Smooth muscle cell (in vitro differentiated cells): ENCODE data around the gene L3MBTL4. TPM values are rescaled to one million over a fixed set of nuclear protein-coding genes. Genes with fewer than 3 reads are reported as not detected.

Experiments
- DNase-seq: peaks from one replicate; lab custom pipeline; 2025; ENCODE audit not compliant: unreplicated experiment; lab: John Stamatoyannopoulos, UW
- H2AFZ ChIP-seq: fragments of 200-600 bp; sonication (generic); 2 replicates; pipeline ENCODE4 v1.6.0; 2016; ENCODE audit warnings: antibody characterized with exemption, low read depth, mild to moderate bottlenecking
- H3F3A ChIP-seq: fragments of 200-600 bp; sonication (generic); 2 replicates; pipeline ENCODE4 v1.6.0; 2017; ENCODE audit warnings: antibody characterized with exemption, low read depth
- H3K27ac ChIP-seq: fragments of 200-600 bp; sonication (generic); 2 replicates; pipeline ENCODE4 v1.5.1; 2016; ENCODE audit warnings: low read depth, mild to moderate bottlenecking
- H3K27me3 ChIP-seq: fragments of 200-600 bp; sonication (generic); 2 replicates; pipeline ENCODE4 v1.6.1; 2016; ENCODE audit warnings: low read depth, mild to moderate bottlenecking
- H3K36me3 ChIP-seq: fragments of 200-600 bp; sonication (generic); 2 replicates; pipeline ENCODE4 v1.5.1; 2016; ENCODE audit warnings: low read depth
- H3K4me1 ChIP-seq: fragments of 200-600 bp; sonication (generic); 2 replicates; pipeline ENCODE4 v1.5.1; 2016; ENCODE audit warnings: low read depth
- H3K4me2 ChIP-seq: fragments of 200-600 bp; sonication (generic); 2 replicates; pipeline ENCODE4 v1.6.0; 2016; ENCODE audit warnings: mild to moderate bottlenecking
- H3K4me3 ChIP-seq: fragments of 200-600 bp; sonication (generic); 2 replicates; pipeline ENCODE4 v1.5.1; 2016; ENCODE audit warnings: mild to moderate bottlenecking
- H3K79me2 ChIP-seq: fragments of 200-600 bp; sonication (generic); 2 replicates; pipeline ENCODE4 v1.6.0; 2016; ENCODE audit warnings: low read depth, mild to moderate bottlenecking
- H3K9ac ChIP-seq: fragments of 200-600 bp; sonication (generic); 2 replicates; pipeline ENCODE4 v1.6.0; 2016; ENCODE audit warnings: low read depth
- H3K9me3 ChIP-seq: fragments of 200-600 bp; sonication (generic); replicated peaks from 2 replicates; pipeline ENCODE4 v1.5.1; 2016; ENCODE audit warnings: low read depth
- H4K20me1 ChIP-seq: fragments of 200-600 bp; sonication (generic); 2 replicates; pipeline ENCODE4 v1.6.0; 2016; ENCODE audit warnings: low read depth
- WGBS: methylation state at CpG from one replicate; pipeline ENCODE4 v1.1.7; 2016; ENCODE audit warnings: low lambda C conversion rate; 5-methylcytosine and 5-hydroxymethylcytosine counted together
- polyA plus RNA-seq: library from polyadenylated mRNA; unstranded; fragments of >200 nt; fragmentation: Nextera tagmentation; extraction: Ambion mirVana; gene quantifications from 2 replicates; pipeline ENCODE4 v1.2.1, GENCODE V29; 2016
- total RNA-seq: library from RNA; depleted of rRNA; stranded (reverse); fragments of >200 nt; gene quantifications from 2 replicates; pipeline ENCODE4 v1.2.3, GENCODE V29; 2014
- TF ChIP-seq, protein P1 (sequence below): fragments of 200-600 bp; sonication (generic); IDR thresholded peaks from 2 replicates; pipeline ENCODE4 v1.5.1; 2017; ENCODE audit warnings: borderline replicate concordance, mild to moderate bottlenecking, antibody characterized with exemption; ENCODE audit not compliant: insufficient read depth, poor library complexity, severe bottlenecking

L3MBTL4 gene
- total and polyA plus RNA-seq, 2 experiments from 2014 or later: 3.4 TPM; not detected in 1

DNA sequence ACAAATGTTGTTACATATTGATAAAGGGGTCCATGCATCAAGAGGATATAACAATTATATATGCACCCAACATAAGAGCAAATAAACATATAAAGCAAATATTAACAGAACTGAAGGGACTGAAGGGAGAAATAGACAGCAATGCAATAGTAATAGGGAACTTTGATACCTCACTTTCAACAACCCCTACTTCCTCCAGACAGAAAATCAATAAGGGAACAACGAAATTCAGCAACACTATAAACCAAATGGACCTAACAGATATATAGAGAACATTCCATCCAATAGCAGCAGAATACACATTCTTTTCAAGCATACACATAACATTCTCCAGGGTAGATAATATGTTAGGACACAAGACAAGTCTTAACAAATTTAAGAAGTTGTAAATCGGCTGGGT lies 71.7 kb downstream of the L3MBTL4 start:
- H3K27me3 ChIP-seq: no peaks in the 10 kb centered on the region
- no peak overlapping the region for H3K4me2 ChIP-seq
- no peak overlapping the region for H3K9ac ChIP-seq
- TF ChIP-seq, protein P1, sequence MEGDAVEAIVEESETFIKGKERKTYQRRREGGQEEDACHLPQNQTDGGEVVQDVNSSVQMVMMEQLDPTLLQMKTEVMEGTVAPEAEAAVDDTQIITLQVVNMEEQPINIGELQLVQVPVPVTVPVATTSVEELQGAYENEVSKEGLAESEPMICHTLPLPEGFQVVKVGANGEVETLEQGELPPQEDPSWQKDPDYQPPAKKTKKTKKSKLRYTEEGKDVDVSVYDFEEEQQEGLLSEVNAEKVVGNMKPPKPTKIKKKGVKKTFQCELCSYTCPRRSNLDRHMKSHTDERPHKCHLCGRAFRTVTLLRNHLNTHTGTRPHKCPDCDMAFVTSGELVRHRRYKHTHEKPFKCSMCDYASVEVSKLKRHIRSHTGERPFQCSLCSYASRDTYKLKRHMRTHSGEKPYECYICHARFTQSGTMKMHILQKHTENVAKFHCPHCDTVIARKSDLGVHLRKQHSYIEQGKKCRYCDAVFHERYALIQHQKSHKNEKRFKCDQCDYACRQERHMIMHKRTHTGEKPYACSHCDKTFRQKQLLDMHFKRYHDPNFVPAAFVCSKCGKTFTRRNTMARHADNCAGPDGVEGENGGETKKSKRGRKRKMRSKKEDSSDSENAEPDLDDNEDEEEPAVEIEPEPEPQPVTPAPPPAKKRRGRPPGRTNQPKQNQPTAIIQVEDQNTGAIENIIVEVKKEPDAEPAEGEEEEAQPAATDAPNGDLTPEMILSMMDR: no peak
- DNase-seq: no peak
- H3K27ac ChIP-seq: no peak overlapping the region
- H4K20me1 ChIP-seq: no peaks in the 10 kb centered on the region
- 96% methylated on average over 2 of the region's 2 CpGs for WGBS
- H2AFZ ChIP-seq: no peak overlapping the region
- no peaks in the 10 kb centered on the region for H3K79me2 ChIP-seq
- no peaks in the 10 kb centered on the region for H3K9me3 ChIP-seq
- no peaks in the 10 kb centered on the region for H3K4me1 ChIP-seq
- H3K36me3 ChIP-seq: no peaks in the 10 kb centered on the region
- H3F3A ChIP-seq: no peaks in the 10 kb centered on the region
- H3K4me3 ChIP-seq: no peak overlapping the region

DNA sequence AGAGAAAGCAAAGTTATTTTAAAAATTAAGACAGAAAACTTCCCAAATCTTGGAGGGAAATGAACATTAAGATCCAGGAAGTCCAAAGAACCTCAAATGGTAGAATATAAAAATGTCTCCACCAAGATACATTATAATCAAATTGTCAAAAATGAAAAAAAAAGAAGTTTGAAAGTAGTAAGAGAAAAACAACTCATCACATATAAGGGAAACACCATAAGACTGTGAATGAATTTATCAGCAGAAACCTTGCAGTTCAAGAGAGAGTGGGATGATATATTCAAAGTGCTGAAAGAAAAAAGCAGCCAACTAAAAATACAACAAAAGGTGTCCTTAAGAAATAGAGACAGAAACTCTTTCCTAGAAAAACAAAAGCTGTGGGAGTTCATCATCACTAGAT lies 73.0 kb downstream of the L3MBTL4 start:
- Histone ChIP-seq H3K79me2 (no peaks in the 10 kb centered on the region), H3K4me1 (no peaks in the 10 kb centered on the region), H3K9me3 (no peaks in the 10 kb centered on the region), H3K4me2 (no peak overlapping the region), H3K9ac (no peak overlapping the region), H2AFZ (no peak overlapping the region), H3K27me3 (no peaks in the 10 kb centered on the region), H3F3A (no peaks in the 10 kb centered on the region), H4K20me1 (no peaks in the 10 kb centered on the region), H3K4me3 (no peak overlapping the region), H3K36me3 (no peaks in the 10 kb centered on the region), H3K27ac (no peak overlapping the region)
- DNase-seq: no peak
- TF ChIP-seq, protein P1: no peak

DNA sequence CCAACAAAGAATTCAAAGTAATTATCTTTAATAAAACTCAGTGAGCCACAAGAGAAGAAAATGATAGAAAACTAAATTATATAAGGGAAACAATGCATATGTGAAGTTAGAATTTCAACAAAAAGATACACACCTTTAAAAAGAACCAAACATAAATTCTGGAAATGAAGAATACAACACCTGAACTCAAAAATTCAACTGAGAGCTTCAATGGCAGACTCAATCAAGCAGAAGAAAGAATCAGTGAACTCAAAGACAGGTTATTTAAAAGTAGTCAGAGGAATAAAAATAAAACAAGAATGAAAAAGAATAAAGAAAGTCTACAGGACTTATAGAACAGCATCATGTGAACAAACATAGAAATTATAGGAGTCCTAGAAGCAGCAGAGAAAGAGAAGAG lies 73.4 kb downstream of the L3MBTL4 start:
- H3K9me3 ChIP-seq: no peaks in the 10 kb centered on the region
- H3K27ac ChIP-seq: no peak overlapping the region

DNA sequence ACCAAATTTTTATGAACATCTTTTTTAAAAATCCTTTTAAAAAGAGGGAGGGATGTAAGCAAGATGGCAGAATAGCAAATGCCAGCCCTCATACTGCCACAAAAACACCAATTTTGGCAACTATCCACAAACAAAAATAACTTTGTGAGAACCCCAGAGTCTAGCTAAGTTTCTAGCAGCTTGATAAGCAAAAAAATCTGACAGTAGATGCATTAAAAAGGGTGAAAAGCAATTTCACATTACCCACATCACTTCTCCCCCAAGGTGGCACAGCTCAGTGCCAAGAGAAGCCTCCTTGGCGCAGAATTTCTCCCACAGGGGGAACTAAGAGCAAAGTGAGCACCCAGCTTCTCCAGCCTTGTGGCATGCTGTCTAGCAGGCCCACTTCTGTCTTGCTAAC lies 74.6 kb downstream of the L3MBTL4 start:
- Histone ChIP-seq H2AFZ (no peak overlapping the region), H4K20me1 (no peaks in the 10 kb centered on the region), H3K9ac (no peak overlapping the region), H3K27me3 (no peaks in the 10 kb centered on the region), H3K4me3 (no peak overlapping the region), H3K79me2 (no peaks in the 10 kb centered on the region), H3K27ac (no peak overlapping the region), H3K4me1 (no peaks in the 10 kb centered on the region), H3K9me3 (no peaks in the 10 kb centered on the region), H3K4me2 (no peak overlapping the region), H3K36me3 (no peaks in the 10 kb centered on the region), H3F3A (no peaks in the 10 kb centered on the region)
- DNase-seq: no peak
- 89% methylated on average over 1 of the region's 1 CpG for WGBS
- TF ChIP-seq, protein P1: no peak

More for the DNA sequence above, 73.4 kb downstream of the L3MBTL4 start:
- Histone ChIP-seq H3K27me3 (no peaks in the 10 kb centered on the region), H3K4me1 (no peaks in the 10 kb centered on the region), H3K4me3 (no peak overlapping the region), H3K36me3 (no peaks in the 10 kb centered on the region), H3K4me2 (no peak overlapping the region), H3K79me2 (no peaks in the 10 kb centered on the region), H3F3A (no peaks in the 10 kb centered on the region), H2AFZ (no peak overlapping the region), H4K20me1 (no peaks in the 10 kb centered on the region), H3K9ac (no peak overlapping the region)
- no peak for DNase-seq
- TF ChIP-seq, protein P1: no peak
